Upper lobe of left lung (tissue), 6 donors: Measurements from ENCODE around the gene PBX3. TPM values are rescaled to one million over a fixed set of nuclear protein-coding genes. Genes with fewer than 3 reads are reported as not detected.

Source experiments
- ATAC-seq, 2 donors: fragments of 200-7000 bp; cut with Tn5 transposase; one replicate each; pipeline ENCODE4 v1.9.1; 2022; ENCODE audit warnings: mild to moderate bottlenecking in 2 of 2, moderate library complexity in 2 of 2; ENCODE audit not compliant: low FRiP score in 2 of 2
- DNase-seq, 2 donors: peaks; one replicate each; pipeline ENCODE4 v3.0.0-alpha.2; 2019 to 2020
- H3K27ac ChIP-seq, 4 donors: fragments of 200-600 bp; sonication (generic); one replicate each; pipeline ENCODE4 v1.5.1; 2016 to 2019
- H3K27me3 ChIP-seq, 4 donors: fragments of 200-600 bp; sonication (generic); one replicate each; pipeline ENCODE4 v1.5.1; 2017 to 2019
- H3K36me3 ChIP-seq, 4 donors: fragments of 200-600 bp; sonication (generic); one replicate each; pipeline ENCODE4 v1.5.1; 2016 to 2019
- H3K4me1 ChIP-seq, 4 donors: fragments of 200-600 bp; sonication (generic); one replicate each; pipeline ENCODE4 v1.5.1; 2018 to 2019
- H3K4me3 ChIP-seq, 4 donors: fragments of 200-600 bp; sonication (generic); one replicate each; pipeline ENCODE4 v1.5.1; 2017 to 2019; ENCODE audit warnings: mild to moderate bottlenecking in 2 of 4, moderate library complexity in 1 of 4
- H3K9me3 ChIP-seq, 4 donors: fragments of 200-600 bp; sonication (generic); one replicate each; pipeline ENCODE4 v1.5.1; 2018 to 2019
- CTCF ChIP-seq, 6 experiments: fragments of 450-650 bp in 4 of 6; fragments of 200-600 bp in 2 of 6; sonication (generic) in 2 of 6; IDR thresholded peaks; one replicate each; pipeline ENCODE4 v1.5.1; 2016 to 2019; ENCODE audit warnings: antibody characterized with exemption in 6 of 6
- EP300 ChIP-seq, 4 donors: sonication (generic); formaldehyde crosslinking; IDR thresholded peaks; one replicate each; pipeline ENCODE4 v1.5.1; 2017; ENCODE audit warnings: antibody characterized with exemption in 4 of 4, control low read depth in 2 of 4
- POLR2A ChIP-seq, 4 donors: fragments of 450-650 bp; IDR thresholded peaks; one replicate each; pipeline ENCODE4 v1.5.1; 2016 to 2017; ENCODE audit warnings: antibody characterized with exemption in 4 of 4, mild to moderate bottlenecking in 2 of 4
- POLR2AphosphoS5 ChIP-seq, 2 donors: sonication (generic); formaldehyde crosslinking; IDR thresholded peaks; one replicate each; pipeline ENCODE4 v1.5.1; 2017; ENCODE audit warnings: antibody characterized with exemption in 2 of 2
- WGBS, 2 donors: methylation state at CpG; one replicate each; pipeline ENCODE4 v1.1.5; 2017 to 2018; 5-methylcytosine and 5-hydroxymethylcytosine counted together
- total RNA-seq, 6 donors: library from RNA; depleted of rRNA in 4 of 6; stranded (reverse); fragments of >200 nt in 4 of 6; gene quantifications; one replicate each; pipeline versions ENCODE4 v1.1.0 to v1.2.1, GENCODE V29; 2016 to 2021
- donor health status: DM: no; HTN: no; CAD: no; lungs with moderate emphysema.
- donor health status: DM: no; HTN: yes; CAD: no; lungs with severe emphysema.

Gene PBX3
- total RNA-seq, 6 donors from 2014 or later: 25.7 to 57.6 (median 41.9) TPM

GRCh38 chr9:125977223-125977622, 230.1 kb downstream of the PBX3 start:
- H3K27me3 ChIP-seq: no peaks in the 10 kb centered on the region
- ATAC-seq (no peak), DNase-seq (no peak)
- no peaks in the 10 kb centered on the region for H3K36me3 ChIP-seq
- peaks cover 0 to 14% (median 10%) of the 10 kb centered on the region in 4 donors for H3K9me3 ChIP-seq
- no peaks in the 10 kb centered on the region for H3K4me1 ChIP-seq
- no peak overlapping the region for H3K4me3 ChIP-seq
- no peak overlapping the region for H3K27ac ChIP-seq
- TF ChIP-seq POLR2A (IDR thresholded peaks at IDR 0.05) (no peak), CTCF (IDR thresholded peaks at IDR 0.05) (no peak), EP300 (IDR thresholded peaks at IDR 0.05) (no peak)

- H3K36me3 ChIP-seq: no peaks in the 10 kb centered on the region
- H3K4me3 ChIP-seq: no peak overlapping the region
- no peak for ATAC-seq
- H3K27ac ChIP-seq: no peak overlapping the region
- H3K27me3 ChIP-seq: no peaks in the 10 kb centered on the region
- H3K9me3 ChIP-seq: peaks cover 0 to 14% (median 10%) of the 10 kb centered on the region in 4 donors
- TF ChIP-seq CTCF (IDR thresholded peaks at IDR 0.05): no peak
- TF ChIP-seq EP300 (IDR thresholded peaks at IDR 0.05): no peak
- no peak for TF ChIP-seq POLR2AphosphoS5 (IDR thresholded peaks at IDR 0.05)
- no peak for TF ChIP-seq POLR2A (IDR thresholded peaks at IDR 0.05)
- no peak for DNase-seq
- no peaks in the 10 kb centered on the region for H3K4me1 ChIP-seq
- WGBS, 2 donors: 96 to 100% methylated on average over 1 of the region's 1 CpG
Observed at GRCh38 chr9:125979383-125979782, 232.2 kb downstream of the PBX3 start.

GRCh38 chr9:125982798-125983406, 235.7 kb downstream of the PBX3 start:
- Histone ChIP-seq H3K4me3 (no peak overlapping the region), H3K27me3 (no peaks in the 10 kb centered on the region), H3K9me3 (peaks cover 0 to 9% (median 7%) of the 10 kb centered on the region in 4 donors), H3K36me3 (no peaks in the 10 kb centered on the region), H3K4me1 (no peaks in the 10 kb centered on the region), H3K27ac (no peak overlapping the region)
- DNase-seq (no peak), ATAC-seq (peak in 1 of 2 donors; percentile 19)
- 66 to 68% methylated on average over 4 to 8 of the region's 8 CpGs for WGBS, 2 donors
- TF ChIP-seq POLR2AphosphoS5 (IDR thresholded peaks at IDR 0.05): no peak
- no peak for TF ChIP-seq CTCF (IDR thresholded peaks at IDR 0.05)
- TF ChIP-seq EP300 (IDR thresholded peaks at IDR 0.05): no peak
- TF ChIP-seq POLR2A (IDR thresholded peaks at IDR 0.05): no peak

- Histone ChIP-seq H3K36me3 (no peaks in the 10 kb centered on the region), H3K4me1 (no peaks in the 10 kb centered on the region), H3K4me3 (no peak overlapping the region), H3K27me3 (no peaks in the 10 kb centered on the region), H3K27ac (no peak overlapping the region), H3K9me3 (peaks cover 0 to 8% (median 7%) of the 10 kb centered on the region in 4 donors)
- TF ChIP-seq POLR2A (IDR thresholded peaks at IDR 0.05): no peak
- no peak for TF ChIP-seq CTCF (IDR thresholded peaks at IDR 0.05)
- DNase-seq (no peak), ATAC-seq (no peak)
- WGBS, 2 donors: 81 to 96% methylated on average over 5 of the region's 5 CpGs
Observed at GRCh38 chr9:125983681-125984080, 236.5 kb downstream of the PBX3 start.

- H3K36me3 ChIP-seq: no peaks in the 10 kb centered on the region
Observed at GRCh38 chr9:125984461-125984860, 237.3 kb downstream of the PBX3 start.

More at GRCh38 chr9:125984461-125984860, 237.3 kb downstream of the PBX3 start:
- peaks cover 0 to 7% (median 3%) of the 10 kb centered on the region in 4 donors for H3K9me3 ChIP-seq
- H3K27me3 ChIP-seq: no peaks in the 10 kb centered on the region
- TF ChIP-seq CTCF (IDR thresholded peaks at IDR 0.05) (no peak), EP300 (IDR thresholded peaks at IDR 0.05) (no peak), POLR2AphosphoS5 (IDR thresholded peaks at IDR 0.05) (no peak), POLR2A (IDR thresholded peaks at IDR 0.05) (no peak)
- no peaks in the 10 kb centered on the region for H3K4me1 ChIP-seq
- WGBS, 2 donors: 73% methylated on average over 2 of the region's 2 CpGs; no CpG with 5 or more reads in 1 of the 2 donors
- no peak overlapping the region for H3K27ac ChIP-seq
- ATAC-seq (no peak), DNase-seq (no peak)
- H3K4me3 ChIP-seq: no peak overlapping the region
